Keratinocyte (primary cell): Measurements from ENCODE around the gene VEZT. TPM values are rescaled to one million over a fixed set of nuclear protein-coding genes. Genes with fewer than 3 reads are reported as not detected.
A peak's percentile ranks its signal among the peaks of the same experiment; 100 is the strongest.

ENCODE experiments used
- DNase-seq: peaks from one replicate; pipeline ENCODE4 v3.0.0-alpha.2; 2011; ENCODE audit warnings: low read depth, missing footprints, low spot score
- FAIRE-seq: peaks from 2 replicates; lab custom pipeline; 2011; peaks lifted over from hg19 to GRCh38; lab: Jason Lieb, UNC
- H2AFZ ChIP-seq: 2 replicates; pipeline ENCODE4 v1.6.0; 2012; ENCODE audit warnings: low read length, control low read depth, inconsistent platforms; ENCODE audit not compliant: control insufficient read depth
- H3K27ac ChIP-seq: 2 replicates; pipeline ENCODE4 v1.5.1; 2011; ENCODE audit warnings: low read length; ENCODE audit not compliant: control insufficient read depth, insufficient read depth
- H3K27me3 ChIP-seq: 3 replicates; pipeline ENCODE4 v1.6.0; 2011; ENCODE audit warnings: low read length; ENCODE audit not compliant: control insufficient read depth, insufficient read depth; ENCODE audit errors: extremely low read depth
- H3K36me3 ChIP-seq, 2 experiments: 2 replicates in 1 of 2; 3 replicates in 1 of 2; pipeline ENCODE4 v1.5.1; 2011; ENCODE audit warnings: low read length in 2 of 2, mild to moderate bottlenecking in 1 of 2; ENCODE audit not compliant: control insufficient read depth in 2 of 2, insufficient read depth in 2 of 2; ENCODE audit errors: extremely low read depth in 1 of 2
- H3K4me1 ChIP-seq: 3 replicates; pipeline ENCODE4 v1.5.1; 2011; ENCODE audit warnings: low read length; ENCODE audit not compliant: control insufficient read depth, insufficient read depth; ENCODE audit errors: extremely low read depth
- H3K4me2 ChIP-seq: 3 replicates; pipeline ENCODE4 v1.6.0; 2011; ENCODE audit warnings: low read depth, low read length; ENCODE audit not compliant: control insufficient read depth, insufficient read depth; ENCODE audit errors: extremely low read depth
- H3K4me3 ChIP-seq, 3 experiments: fragments of 200-600 bp in 1 of 3; sonication (generic) in 1 of 3; 2 replicates in 2 of 3; 3 replicates in 1 of 3; pipeline ENCODE4 v1.5.1; 2011 to 2016; ENCODE audit warnings: low read length in 3 of 3, mild to moderate bottlenecking in 3 of 3, control low read depth in 2 of 3, inconsistent platforms in 1 of 3, low read depth in 1 of 3, mixed read lengths in 1 of 3, mixed run types in 1 of 3, moderate library complexity in 1 of 3; ENCODE audit not compliant: control insufficient read depth in 2 of 3, insufficient read depth in 2 of 3; ENCODE audit errors: extremely low read depth in 1 of 3
- H3K79me2 ChIP-seq: 2 replicates; pipeline ENCODE4 v1.6.0; 2012; ENCODE audit warnings: low read length; ENCODE audit not compliant: control insufficient read depth, insufficient read depth
- H3K9ac ChIP-seq: 3 replicates; pipeline ENCODE4 v1.6.0; 2011; ENCODE audit warnings: low read length; ENCODE audit not compliant: control insufficient read depth, insufficient read depth; ENCODE audit errors: extremely low read depth
- H3K9me1 ChIP-seq: 3 replicates; pipeline ENCODE4 v1.6.0; 2011; ENCODE audit warnings: low read length; ENCODE audit not compliant: control insufficient read depth, insufficient read depth; ENCODE audit errors: extremely low read depth
- H3K9me3 ChIP-seq: 2 replicates; pipeline ENCODE4 v1.5.1; 2012; ENCODE audit warnings: low read depth, low read length; ENCODE audit not compliant: control insufficient read depth
- H4K20me1 ChIP-seq: 3 replicates; pipeline ENCODE4 v1.6.0; 2011; ENCODE audit warnings: low read length; ENCODE audit not compliant: control insufficient read depth, insufficient read depth; ENCODE audit errors: extremely low read depth
- EZH2 ChIP-seq: IDR thresholded peaks from one replicate; pipeline ENCODE4 v1.6.1; 2012; ENCODE audit warnings: inconsistent platforms, mild to moderate bottlenecking, low read length, moderate library complexity
- dilution Hi-C: fragments of 300-500 bp; cut with MboI; formaldehyde crosslinking; loops from one replicate; pipeline ENCODE4 v1.7.0; 2020; ENCODE audit warnings: low sequenced_read_pairs; ENCODE audit not compliant: extremely low pct_ligation_motif_present
- polyA plus RNA-seq, 5 experiments: library from polyadenylated mRNA; depleted of rRNA in 3 of 5; stranded (reverse) in 3 of 5; stranded (forward) in 1 of 5; unstranded in 1 of 5; fragments of >200 nt; gene quantifications; 1 replicate in 1 of 5; 2 replicates in 3 of 5; 3 replicates in 1 of 5; pipeline versions ENCODE4 v1.2.1 to v1.2.3, GENCODE V29; 2011 to 2012; ENCODE audit warnings: missing spikeins in 2 of 5, low read depth in 1 of 5, low replicate concordance in 1 of 5
- TF ChIP-seq, protein P1 (sequence below), 3 experiments: IDR thresholded peaks in 1 of 3; conservative IDR thresholded peaks in 1 of 3; optimal IDR thresholded peaks in 1 of 3; 2 replicates in 2 of 3; 3 replicates in 1 of 3; pipeline versions ENCODE3 to v1.5.1; 2011; ENCODE audit warnings: low read length in 3 of 3, mild to moderate bottlenecking in 3 of 3, moderate library complexity in 2 of 3, control low read depth in 1 of 3, inconsistent platforms in 1 of 3; ENCODE audit not compliant: insufficient read depth in 2 of 3; ENCODE audit errors: extremely low read depth in 1 of 3

Gene VEZT
- polyA plus RNA-seq, 1 donor (not counting 4 experiments of a cell fraction or from before 2014, with no cell fraction given), result 169 TPM

DNA sequence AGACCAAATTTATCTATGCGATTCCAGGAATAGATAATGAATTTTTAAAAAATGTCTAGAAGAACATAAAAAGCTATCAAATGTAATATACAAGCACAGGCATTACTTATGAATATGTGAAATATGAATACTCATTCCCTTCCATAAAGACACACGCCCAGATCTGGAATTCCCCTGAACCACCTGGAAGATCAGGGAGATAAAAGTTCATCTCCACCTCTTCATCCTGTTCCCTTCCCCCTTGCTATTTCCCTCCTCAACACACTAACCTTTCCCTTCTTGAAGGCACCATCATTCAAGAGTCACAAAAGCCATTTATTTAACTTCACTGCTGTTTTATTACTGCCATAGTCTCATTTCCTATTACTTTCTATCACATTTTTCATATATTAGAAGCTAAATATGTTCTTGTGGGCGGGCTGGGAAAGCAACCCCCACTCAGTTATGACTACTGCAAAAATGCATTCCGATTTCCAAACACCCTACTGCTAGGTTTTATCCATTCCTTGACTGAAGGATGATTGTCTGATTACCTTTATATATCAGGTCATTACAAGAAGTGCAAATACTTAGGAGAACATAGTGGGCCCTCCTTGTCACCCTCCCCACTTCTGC lies 16.4 kb upstream of the VEZT start:
- H3K36me3 ChIP-seq, result peaks cover 0 to 2% of the 10 kb centered on the region in 2 experiments
- FAIRE-seq, result no peak
- H2AFZ ChIP-seq, result no peak overlapping the region
- H4K20me1 ChIP-seq, result no peaks in the 10 kb centered on the region
- dilution Hi-C loops, result no loop called here
- peaks cover 74% of the 10 kb centered on the region for H3K4me1 ChIP-seq
- peak overlapping the region; percentile 97 for H3K4me2 ChIP-seq
- peaks cover 58% of the 10 kb centered on the region for H3K79me2 ChIP-seq
- peak; percentile 72 for DNase-seq
- H3K27me3 ChIP-seq, result no peaks in the 10 kb centered on the region
- peak overlapping the region in 2 of 3 experiments; percentile 65 to 77 for H3K4me3 ChIP-seq
- peak overlapping the region; percentile 92 for H3K9ac ChIP-seq
- H3K27ac ChIP-seq, result peak overlapping the region; percentile 100
- H3K9me1 ChIP-seq, result no peaks in the 10 kb centered on the region
- TF ChIP-seq, protein P1, sequence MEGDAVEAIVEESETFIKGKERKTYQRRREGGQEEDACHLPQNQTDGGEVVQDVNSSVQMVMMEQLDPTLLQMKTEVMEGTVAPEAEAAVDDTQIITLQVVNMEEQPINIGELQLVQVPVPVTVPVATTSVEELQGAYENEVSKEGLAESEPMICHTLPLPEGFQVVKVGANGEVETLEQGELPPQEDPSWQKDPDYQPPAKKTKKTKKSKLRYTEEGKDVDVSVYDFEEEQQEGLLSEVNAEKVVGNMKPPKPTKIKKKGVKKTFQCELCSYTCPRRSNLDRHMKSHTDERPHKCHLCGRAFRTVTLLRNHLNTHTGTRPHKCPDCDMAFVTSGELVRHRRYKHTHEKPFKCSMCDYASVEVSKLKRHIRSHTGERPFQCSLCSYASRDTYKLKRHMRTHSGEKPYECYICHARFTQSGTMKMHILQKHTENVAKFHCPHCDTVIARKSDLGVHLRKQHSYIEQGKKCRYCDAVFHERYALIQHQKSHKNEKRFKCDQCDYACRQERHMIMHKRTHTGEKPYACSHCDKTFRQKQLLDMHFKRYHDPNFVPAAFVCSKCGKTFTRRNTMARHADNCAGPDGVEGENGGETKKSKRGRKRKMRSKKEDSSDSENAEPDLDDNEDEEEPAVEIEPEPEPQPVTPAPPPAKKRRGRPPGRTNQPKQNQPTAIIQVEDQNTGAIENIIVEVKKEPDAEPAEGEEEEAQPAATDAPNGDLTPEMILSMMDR (optimal IDR thresholded peaks at IDR 0.05 in 1 of 3, IDR thresholded peaks at IDR 0.05 in 1 of 3, conservative IDR thresholded peaks at IDR 0.05 in 1 of 3; ENCODE audit: extremely low read depth in 1 of 3, insufficient read depth in 2 of 3, low read length in 3 of 3), result no peak
- TF ChIP-seq EZH2, result no peak
- H3K9me3 ChIP-seq, result no peaks in the 10 kb centered on the region

DNA sequence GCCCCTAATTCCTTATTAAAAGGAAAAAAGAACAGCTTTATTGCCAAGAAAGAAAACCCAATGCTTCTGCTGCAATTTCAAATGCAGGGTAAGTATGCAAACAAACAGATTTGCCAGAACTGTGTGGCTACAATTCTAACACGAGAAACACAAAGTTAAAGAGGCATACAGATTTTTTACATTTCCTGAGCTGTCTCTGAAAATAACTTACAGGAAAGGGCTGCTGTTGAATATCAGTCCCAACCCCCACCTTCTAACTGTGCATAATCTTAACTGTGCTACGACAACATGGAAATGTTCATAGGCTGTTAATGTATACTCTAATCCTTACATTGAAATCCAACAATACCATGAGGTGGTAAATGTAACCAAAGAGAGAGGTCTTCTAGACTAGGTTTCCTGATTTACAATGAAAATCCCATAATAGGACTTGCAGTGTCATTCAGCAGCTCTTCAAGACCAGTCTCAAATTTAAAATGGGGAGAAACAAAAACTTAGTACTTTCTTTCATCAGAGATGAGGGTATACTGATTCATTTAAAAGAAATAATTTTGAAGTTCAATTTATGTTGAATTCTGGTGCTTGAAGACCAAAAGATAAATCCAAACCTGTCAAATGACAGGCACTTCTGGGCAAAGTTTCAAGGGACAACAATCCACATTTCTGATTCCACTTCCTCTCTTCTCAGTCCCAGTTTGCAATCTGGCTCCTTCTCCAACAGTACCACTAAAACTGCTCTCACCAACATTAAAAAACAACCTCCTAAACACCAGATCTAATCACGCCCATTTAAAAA lies 14.7 kb upstream of the VEZT start:
- Histone ChIP-seq H3K27me3 (no peaks in the 10 kb centered on the region), H3K9me1 (no peaks in the 10 kb centered on the region), H3K9me3 (no peaks in the 10 kb centered on the region), H4K20me1 (no peaks in the 10 kb centered on the region), H2AFZ (no peak overlapping the region), H3K36me3 (no peaks in the 10 kb centered on the region), H3K4me1 (peaks cover 82% of the 10 kb centered on the region), H3K79me2 (peaks cover 56% of the 10 kb centered on the region), H3K4me2 (peak overlapping the region; percentile 90), H3K4me3 (peak overlapping the region in 2 of 3 experiments; percentile 62 to 74), H3K9ac (peak overlapping the region; percentile 95), H3K27ac (peak overlapping the region; percentile 100)
- TF ChIP-seq EZH2, result no peak
- TF ChIP-seq, protein P1 (optimal IDR thresholded peaks at IDR 0.05 in 1 of 3, IDR thresholded peaks at IDR 0.05 in 1 of 3, conservative IDR thresholded peaks at IDR 0.05 in 1 of 3; ENCODE audit: extremely low read depth in 1 of 3, insufficient read depth in 2 of 3, low read length in 3 of 3), result no peak
- DNase-seq (no peak), FAIRE-seq (peak; percentile 56)
- dilution Hi-C loops, result no loop called here
